Natural killer cell (primary cell): ENCODE measurements around the gene TMEM88. TPM values are rescaled to one million over a fixed set of nuclear protein-coding genes. Genes with fewer than 3 reads are reported as not detected.
A peak's percentile ranks its signal among the peaks of the same experiment; 100 is the strongest.

ENCODE experiments used
- ATAC-seq, 3 donors: fragments of 150-1000 bp in 2 of 3; fragments of 200-7000 bp in 1 of 3; cut with Tn5 transposase; 1 replicate in 1 of 3; 2 replicates in 2 of 3; pipeline ENCODE4 v1.10.0; 2021; ENCODE audit warnings: mild to moderate bottlenecking in 2 of 3, moderate library complexity in 2 of 3
- DNase-seq, 2 donors: peaks; one replicate each; pipeline versions ENCODE4 v3.0.0 to v3.0.0-alpha.2; 2013 to 2021; ENCODE audit warnings: mixed read lengths in 1 of 2
- H3K27ac ChIP-seq: one replicate; pipeline ENCODE4 v1.5.1; 2013; ENCODE audit warnings: mild to moderate bottlenecking, low read length
- H3K27me3 ChIP-seq: one replicate; pipeline ENCODE4 v1.6.1; 2013; ENCODE audit warnings: low read length; ENCODE audit not compliant: control insufficient read depth, insufficient read depth
- H3K36me3 ChIP-seq: one replicate; pipeline ENCODE4 v1.6.1; 2013; ENCODE audit warnings: low read length; ENCODE audit not compliant: control insufficient read depth, insufficient read depth
- H3K4me1 ChIP-seq: one replicate; pipeline ENCODE4 v1.6.1; 2013; ENCODE audit warnings: low read length; ENCODE audit not compliant: control insufficient read depth, insufficient read depth
- H3K4me3 ChIP-seq: one replicate; pipeline ENCODE4 v1.5.1; 2013; ENCODE audit warnings: low read length
- H3K9me3 ChIP-seq: one replicate; pipeline ENCODE4 v1.6.1; 2013; ENCODE audit warnings: low read length; ENCODE audit not compliant: control insufficient read depth, insufficient read depth
- H3K27ac Mint-ChIP-seq, 2 donors: one replicate each; pipeline ENCODE4 v1.8.0; 2022; ENCODE audit warnings: mild to moderate bottlenecking in 2 of 2, mixed read lengths in 2 of 2, moderate library complexity in 1 of 2
- H3K27me3 Mint-ChIP-seq, 2 donors: one replicate each; pipeline ENCODE4 v1.8.0; 2022; ENCODE audit warnings: low read depth in 2 of 2, mixed read lengths in 2 of 2
- H3K36me3 Mint-ChIP-seq: one replicate; pipeline ENCODE4 v1.8.0; 2022; ENCODE audit warnings: mixed read lengths
- H3K4me1 Mint-ChIP-seq, 2 donors: one replicate each; pipeline ENCODE4 v1.8.0; 2022; ENCODE audit warnings: mixed read lengths in 2 of 2
- H3K4me3 Mint-ChIP-seq: one replicate; pipeline ENCODE4 v1.8.0; 2022; ENCODE audit warnings: mild to moderate bottlenecking, moderate library complexity, mixed read lengths
- H3K9me3 Mint-ChIP-seq, 2 donors: one replicate each; pipeline ENCODE4 v1.8.0; 2022; ENCODE audit warnings: mixed read lengths in 2 of 2
- WGBS: methylation state at CpG from one replicate; pipeline ENCODE4 v1.1.7; 2013; ENCODE audit warnings: missing lambda C conversion rate; ENCODE audit not compliant: insufficient coverage; 5-methylcytosine and 5-hydroxymethylcytosine counted together
- intact Hi-C: fragments of 100-400 bp; cut with micrococcal nuclease; formaldehyde crosslinking; loops from one replicate; pipeline ENCODE4 v1.14.2; 2022
- total RNA-seq, 4 donors: library from RNA; stranded (reverse); fragments of 120-200 nt in 1 of 4; gene quantifications; one replicate each; pipeline versions ENCODE4 v1.2.3 to v1.2.4, GENCODE V29; 2013 to 2022
- TF ChIP-seq, protein P1 (sequence below): fragments of 200-600 bp; IDR thresholded peaks from one replicate; pipeline ENCODE4 v1.8.0; 2022; ENCODE audit warnings: antibody characterized with exemption

Gene TMEM88
- total RNA-seq, 3 donors from 2014 or later (not counting 1 experiment from before 2014, with no cell fraction given), result 12.7 to 45.5 (median 27.6) TPM

DNA sequence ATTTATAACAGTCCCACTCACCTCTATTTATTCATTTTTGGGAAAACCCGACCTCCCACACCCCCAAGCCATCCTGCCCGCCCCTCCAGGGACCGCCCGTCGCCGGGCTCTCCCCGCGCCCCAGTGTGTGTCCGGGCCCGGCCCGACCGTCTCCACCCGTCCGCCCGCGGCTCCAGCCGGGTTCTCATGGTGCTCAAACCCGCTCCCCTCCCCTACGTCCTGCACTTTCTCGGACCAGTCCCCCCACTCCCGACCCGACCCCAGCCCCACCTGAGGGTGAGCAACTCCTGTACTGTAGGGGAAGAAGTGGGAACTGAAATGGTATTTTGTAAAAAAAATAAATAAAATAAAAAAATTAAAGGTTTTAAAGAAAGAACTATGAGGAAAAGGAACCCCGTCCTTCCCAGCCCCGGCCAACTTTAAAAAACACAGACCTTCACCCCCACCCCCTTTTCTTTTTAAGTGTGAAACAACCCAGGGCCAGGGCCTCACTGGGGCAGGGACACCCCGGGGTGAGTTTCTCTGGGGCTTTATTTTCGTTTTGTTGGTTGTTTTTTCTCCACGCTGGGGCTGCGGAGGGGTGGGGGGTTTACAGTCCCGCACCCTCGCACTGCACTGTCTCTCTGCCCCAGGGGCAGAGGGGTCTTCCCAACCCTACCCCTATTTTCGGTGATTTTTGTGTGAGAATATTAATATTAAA lies 638 bp upstream of the TMEM88 start:
- peak overlapping the region; percentile 36 to 79 for H3K27ac Mint-ChIP-seq
- H3K27me3 ChIP-seq, result no peaks in the 10 kb centered on the region
- H3K4me3 ChIP-seq, result no peak overlapping the region
- no peaks in the 10 kb centered on the region for H3K36me3 Mint-ChIP-seq
- peaks cover 12 to 17% of the 10 kb centered on the region in 2 donors for H3K4me1 Mint-ChIP-seq
- TF ChIP-seq, protein P1, sequence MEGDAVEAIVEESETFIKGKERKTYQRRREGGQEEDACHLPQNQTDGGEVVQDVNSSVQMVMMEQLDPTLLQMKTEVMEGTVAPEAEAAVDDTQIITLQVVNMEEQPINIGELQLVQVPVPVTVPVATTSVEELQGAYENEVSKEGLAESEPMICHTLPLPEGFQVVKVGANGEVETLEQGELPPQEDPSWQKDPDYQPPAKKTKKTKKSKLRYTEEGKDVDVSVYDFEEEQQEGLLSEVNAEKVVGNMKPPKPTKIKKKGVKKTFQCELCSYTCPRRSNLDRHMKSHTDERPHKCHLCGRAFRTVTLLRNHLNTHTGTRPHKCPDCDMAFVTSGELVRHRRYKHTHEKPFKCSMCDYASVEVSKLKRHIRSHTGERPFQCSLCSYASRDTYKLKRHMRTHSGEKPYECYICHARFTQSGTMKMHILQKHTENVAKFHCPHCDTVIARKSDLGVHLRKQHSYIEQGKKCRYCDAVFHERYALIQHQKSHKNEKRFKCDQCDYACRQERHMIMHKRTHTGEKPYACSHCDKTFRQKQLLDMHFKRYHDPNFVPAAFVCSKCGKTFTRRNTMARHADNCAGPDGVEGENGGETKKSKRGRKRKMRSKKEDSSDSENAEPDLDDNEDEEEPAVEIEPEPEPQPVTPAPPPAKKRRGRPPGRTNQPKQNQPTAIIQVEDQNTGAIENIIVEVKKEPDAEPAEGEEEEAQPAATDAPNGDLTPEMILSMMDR, result no peak
- H3K9me3 ChIP-seq, result no peaks in the 10 kb centered on the region
- peaks cover 48% of the 10 kb centered on the region for H3K4me1 ChIP-seq
- intact Hi-C loops, result loop anchor here (10.0 kb wide), 1 partner anchor 109 kb away; no protein-coding TSS in a partner anchor
- DNase-seq (peak in 1 of 2 donors; percentile 26), ATAC-seq (no peak)
- 94% methylated on average over 29 of the region's 31 CpGs for WGBS
- peak overlapping the region; percentile 77 for H3K4me3 Mint-ChIP-seq
- H3K9me3 Mint-ChIP-seq, result no peaks in the 10 kb centered on the region
- no peak overlapping the region for H3K27ac ChIP-seq
- peaks cover 2% of the 10 kb centered on the region for H3K36me3 ChIP-seq
- no peaks in the 10 kb centered on the region for H3K27me3 Mint-ChIP-seq

DNA sequence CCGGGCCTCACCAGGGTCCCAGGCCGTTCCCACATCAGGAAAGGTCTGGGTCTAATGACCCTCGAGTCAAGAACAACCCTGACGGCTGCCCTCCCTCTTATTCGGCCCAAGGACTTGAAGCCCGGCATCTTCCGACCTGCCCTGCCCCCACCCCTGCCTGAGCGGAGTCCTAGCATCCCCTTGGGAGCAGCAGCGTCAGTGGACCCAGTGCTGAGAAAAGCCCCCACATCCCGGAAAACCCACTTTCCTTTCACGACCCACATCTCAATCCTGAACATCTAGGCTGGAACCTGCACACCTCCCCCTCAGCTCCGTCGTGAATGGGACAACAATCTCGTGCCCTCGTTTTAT lies 769 bp downstream of the TMEM88 start:
- no peak overlapping the region for H3K27ac Mint-ChIP-seq
- intact Hi-C loops, result loop anchor here (2.0 to 10.0 kb wide), 3 partner anchors 21 to 168 kb away; partner anchors contain the start of genes KDM6B, TP53 and WRAP53
- no peaks in the 10 kb centered on the region for H3K36me3 Mint-ChIP-seq
- H3K27me3 ChIP-seq, result no peaks in the 10 kb centered on the region
- no peak for ATAC-seq
- peaks cover 2% of the 10 kb centered on the region for H3K36me3 ChIP-seq
- DNase-seq, result no peak
- TF ChIP-seq, protein P1, result no peak
- H3K4me1 Mint-ChIP-seq, result peaks cover 12 to 19% of the 10 kb centered on the region in 2 donors
- H3K4me3 ChIP-seq, result no peak overlapping the region
- H3K4me3 Mint-ChIP-seq, result no peak overlapping the region
- H3K9me3 ChIP-seq, result no peaks in the 10 kb centered on the region
- no peaks in the 10 kb centered on the region for H3K27me3 Mint-ChIP-seq
- peaks cover 48% of the 10 kb centered on the region for H3K4me1 ChIP-seq
- no peak overlapping the region for H3K27ac ChIP-seq
- 49% methylated on average over 15 of the region's 15 CpGs for WGBS
- no peaks in the 10 kb centered on the region for H3K9me3 Mint-ChIP-seq

DNA sequence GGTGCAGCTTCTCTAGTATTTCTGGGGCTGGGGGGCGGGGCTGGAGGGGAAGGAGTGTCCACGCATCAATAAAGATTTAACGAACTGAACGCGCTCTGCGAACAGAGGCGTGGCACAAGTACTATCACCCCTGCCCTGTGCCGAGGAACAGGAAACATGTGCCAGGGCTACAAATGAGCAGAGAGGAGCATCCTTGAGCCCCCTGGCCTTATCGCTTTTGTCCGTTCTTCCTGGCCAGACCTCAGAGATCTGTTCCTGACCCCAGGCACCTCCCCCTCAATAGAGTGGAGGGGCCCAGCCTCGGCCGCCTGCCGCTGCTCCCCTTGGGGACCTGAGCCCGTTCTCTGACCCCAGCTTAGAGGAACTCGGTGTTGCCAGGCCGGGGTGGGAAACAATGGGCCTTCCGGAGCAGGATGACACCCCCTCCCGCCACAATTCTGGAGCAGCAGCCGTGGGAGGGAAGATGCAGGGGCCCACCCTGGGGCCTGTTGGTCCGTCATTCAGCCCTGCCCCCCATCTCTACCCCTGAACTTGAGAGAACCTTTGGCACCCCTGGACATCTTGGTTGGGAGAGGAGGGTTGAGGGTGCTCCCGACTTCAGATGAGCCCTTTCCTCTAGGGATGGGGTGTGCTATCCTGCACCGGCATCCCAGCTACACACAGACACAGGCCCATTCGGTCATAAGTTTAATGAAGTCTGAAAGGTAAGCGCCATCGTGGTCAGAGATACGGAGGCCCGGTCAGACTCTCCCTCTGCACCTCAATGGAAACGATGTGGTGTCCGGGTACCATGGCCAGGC lies 1.3 kb downstream of the TMEM88 start:
- peak in 1 of 2 donors; percentile 58 for DNase-seq
- no peaks in the 10 kb centered on the region for H3K27me3 ChIP-seq
- H3K36me3 Mint-ChIP-seq, result no peaks in the 10 kb centered on the region
- intact Hi-C loops, result loop anchor here (2.0 to 10.0 kb wide), 3 partner anchors 21 to 169 kb away; partner anchors contain the start of genes KDM6B, TP53 and WRAP53
- H3K27me3 Mint-ChIP-seq, result no peaks in the 10 kb centered on the region
- TF ChIP-seq, protein P1, result no peak
- no peaks in the 10 kb centered on the region for H3K9me3 Mint-ChIP-seq
- 11% methylated on average over 26 of the region's 29 CpGs for WGBS
- H3K36me3 ChIP-seq, result peaks cover 2% of the 10 kb centered on the region
- peak overlapping the region; percentile 86 for H3K4me3 ChIP-seq
- no peak overlapping the region for H3K27ac Mint-ChIP-seq
- H3K4me1 Mint-ChIP-seq, result peaks cover 12 to 16% of the 10 kb centered on the region in 2 donors
- H3K27ac ChIP-seq, result peak overlapping the region; percentile 92
- H3K4me1 ChIP-seq, result peaks cover 42% of the 10 kb centered on the region
- no peak overlapping the region for H3K4me3 Mint-ChIP-seq
- no peaks in the 10 kb centered on the region for H3K9me3 ChIP-seq
- no peak for ATAC-seq
